PC-3 (cell line): ENCODE measurements around the gene PTBP1. TPM values are rescaled to one million over a fixed set of nuclear protein-coding genes. Genes with fewer than 3 reads are reported as not detected.

Experiments
- ATAC-seq: fragments of 200-7000 bp; cut with Tn5 transposase; 2 replicates; pipeline ENCODE4 v1.9.1; 2020; ENCODE audit warnings: mild to moderate bottlenecking, moderate library complexity
- BruUV-seq: library from RNA; stranded (reverse); fragments of 400-500 nt; replicated peaks from 2 replicates; lab custom pipeline; 2021; lab: Mats Ljungman, UMichigan
- CTCF ChIA-PET: fragments of 300-600 bp; sonication (Branson Sonifier 250); formaldehyde crosslinking; loops from one replicate; lab custom pipeline; 2022; ENCODE audit warnings: antibody characterized with exemption; lab: Charles Lee
- POLR2A ChIA-PET: fragments of 300-600 bp; sonication (Branson Sonifier 250); formaldehyde crosslinking; loops from one replicate; lab custom pipeline; 2022; ENCODE audit warnings: antibody characterized with exemption; ENCODE audit not compliant: unreplicated experiment; lab: Charles Lee
- DNase-seq: peaks from one replicate; pipeline ENCODE4 v3.0.0-alpha.2; 2015
- H2AFZ ChIP-seq: fragments of 300-600 bp; sonication (generic); 2 replicates; pipeline ENCODE4 v1.6.0; 2016; ENCODE audit warnings: antibody characterized with exemption, low read length
- H3F3A ChIP-seq: fragments of 300-600 bp; sonication (generic); one replicate; pipeline ENCODE4 v1.6.0; 2017; ENCODE audit warnings: antibody characterized with exemption, low read length, control low read depth, mild to moderate bottlenecking; ENCODE audit not compliant: unreplicated experiment
- H3K27ac ChIP-seq: fragments of 300-600 bp; sonication (generic); 2 replicates; pipeline ENCODE4 v1.5.1; 2016; ENCODE audit warnings: mild to moderate bottlenecking, low read length
- H3K27me3 ChIP-seq: fragments of 300-600 bp; sonication (generic); 2 replicates; pipeline ENCODE4 v1.6.1; 2016; ENCODE audit warnings: low read length, mixed read lengths
- H3K36me3 ChIP-seq: fragments of 300-600 bp; sonication (generic); 2 replicates; pipeline ENCODE4 v1.6.1; 2016; ENCODE audit warnings: low read depth, mixed run types, low read length, mixed read lengths
- H3K4me1 ChIP-seq: fragments of 300-600 bp; sonication (generic); 2 replicates; pipeline ENCODE4 v1.5.1; 2016; ENCODE audit warnings: low read length; ENCODE audit not compliant: insufficient read depth
- H3K4me2 ChIP-seq: fragments of 300-600 bp; sonication (generic); 2 replicates; pipeline ENCODE4 v1.6.0; 2016; ENCODE audit warnings: low read length
- H3K4me3 ChIP-seq: fragments of 300-600 bp; sonication (generic); 2 replicates; pipeline ENCODE4 v1.5.1; 2016; ENCODE audit warnings: mild to moderate bottlenecking, low read length, mixed read lengths
- H3K79me2 ChIP-seq: fragments of 300-600 bp; sonication (generic); 2 replicates; pipeline ENCODE4 v1.6.1; 2017; ENCODE audit warnings: low read length, mixed read lengths
- H3K9ac ChIP-seq: fragments of 300-600 bp; sonication (generic); 2 replicates; pipeline ENCODE4 v1.6.0; 2016; ENCODE audit warnings: mild to moderate bottlenecking, low read length
- H3K9me2 ChIP-seq: fragments of 300-600 bp; sonication (generic); replicated peaks from 2 replicates; pipeline ENCODE4 v1.6.1; 2016; ENCODE audit warnings: mixed run types, low read length, mixed read lengths
- H3K9me3 ChIP-seq: fragments of 300-600 bp; sonication (generic); 2 replicates; pipeline ENCODE4 v1.6.1; 2016; ENCODE audit warnings: low read length, mixed read lengths
- H4K20me1 ChIP-seq: fragments of 300-600 bp; sonication (generic); 2 replicates; pipeline ENCODE4 v1.6.1; 2016; ENCODE audit warnings: low read length, mixed read lengths
- EZH2 ChIP-seq: fragments of 300-600 bp; sonication (generic); IDR thresholded peaks from one replicate; pipeline ENCODE4 v1.6.1; 2017; ENCODE audit warnings: antibody characterized with exemption, mild to moderate bottlenecking, low read length; ENCODE audit not compliant: unreplicated experiment
- EZH2phosphoT487 ChIP-seq: fragments of 300-600 bp; sonication (generic); IDR thresholded peaks from 2 replicates; pipeline ENCODE4 v1.6.1; 2018; ENCODE audit warnings: mild to moderate bottlenecking, antibody characterized with exemption, low read length, borderline replicate concordance
- intact Hi-C: fragments of 100-400 bp; cut with micrococcal nuclease; formaldehyde crosslinking; loops from 2 replicates; pipeline ENCODE4 v1.9.0; 2023
- total RNA-seq: library from RNA; depleted of rRNA; stranded (reverse); fragments of >200 nt; gene quantifications from 2 replicates; pipeline ENCODE4 v1.2.3, GENCODE V29; 2014
- TF ChIP-seq, protein P1 (sequence below): fragments of 300-600 bp; sonication (generic); conservative IDR thresholded peaks from 2 replicates; pipeline ENCODE4 v1.5.1; 2017; ENCODE audit warnings: antibody characterized with exemption, low read depth, mild to moderate bottlenecking, low read length

PTBP1 gene
- total RNA-seq, 1 experiment from 2014 or later: 412 TPM

DNA sequence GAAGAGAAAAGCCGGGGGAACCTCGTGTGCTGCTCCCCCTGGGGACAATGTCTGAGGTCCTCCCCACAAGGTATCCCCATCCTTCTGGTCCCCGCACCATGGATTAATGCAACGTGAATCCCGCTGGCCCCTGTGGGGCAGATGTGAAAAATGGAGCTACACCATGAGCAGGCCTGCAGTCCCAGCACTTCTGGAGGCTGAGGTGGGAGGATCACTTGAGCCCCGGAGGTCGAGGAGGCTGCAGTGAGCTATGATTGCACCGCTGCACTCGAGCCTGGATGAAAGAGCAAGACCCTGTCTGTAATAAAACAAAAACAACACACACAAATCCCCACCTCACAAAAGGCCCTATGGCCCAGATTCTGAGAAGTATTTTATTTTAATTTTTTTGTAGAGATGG is 61.0 kb downstream of the PTBP1 start:
- Histone ChIP-seq H3K4me2 (no peak overlapping the region), H3K9ac (no peak overlapping the region), H3K9me2 (no peaks in the 10 kb centered on the region), H2AFZ (no peak overlapping the region), H3K4me3 (no peak overlapping the region), H3K27me3 (no peaks in the 10 kb centered on the region), H3K79me2 (no peaks in the 10 kb centered on the region), H3K9me3 (no peaks in the 10 kb centered on the region), H3K4me1 (no peaks in the 10 kb centered on the region), H3F3A (no peaks in the 10 kb centered on the region), H3K36me3 (no peaks in the 10 kb centered on the region), H3K27ac (no peak overlapping the region), H4K20me1 (no peaks in the 10 kb centered on the region)
- CTCF ChIA-PET: no interaction called here
- POLR2A ChIA-PET: no interaction called here
- no peak for TF ChIP-seq EZH2
- TF ChIP-seq EZH2phosphoT487: no peak
- TF ChIP-seq, protein P1, sequence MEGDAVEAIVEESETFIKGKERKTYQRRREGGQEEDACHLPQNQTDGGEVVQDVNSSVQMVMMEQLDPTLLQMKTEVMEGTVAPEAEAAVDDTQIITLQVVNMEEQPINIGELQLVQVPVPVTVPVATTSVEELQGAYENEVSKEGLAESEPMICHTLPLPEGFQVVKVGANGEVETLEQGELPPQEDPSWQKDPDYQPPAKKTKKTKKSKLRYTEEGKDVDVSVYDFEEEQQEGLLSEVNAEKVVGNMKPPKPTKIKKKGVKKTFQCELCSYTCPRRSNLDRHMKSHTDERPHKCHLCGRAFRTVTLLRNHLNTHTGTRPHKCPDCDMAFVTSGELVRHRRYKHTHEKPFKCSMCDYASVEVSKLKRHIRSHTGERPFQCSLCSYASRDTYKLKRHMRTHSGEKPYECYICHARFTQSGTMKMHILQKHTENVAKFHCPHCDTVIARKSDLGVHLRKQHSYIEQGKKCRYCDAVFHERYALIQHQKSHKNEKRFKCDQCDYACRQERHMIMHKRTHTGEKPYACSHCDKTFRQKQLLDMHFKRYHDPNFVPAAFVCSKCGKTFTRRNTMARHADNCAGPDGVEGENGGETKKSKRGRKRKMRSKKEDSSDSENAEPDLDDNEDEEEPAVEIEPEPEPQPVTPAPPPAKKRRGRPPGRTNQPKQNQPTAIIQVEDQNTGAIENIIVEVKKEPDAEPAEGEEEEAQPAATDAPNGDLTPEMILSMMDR: no peak
- ATAC-seq: no peak
- BruUV-seq: no TSS peak
- no peak for DNase-seq
- intact Hi-C loops: no loop called here

- CTCF ChIA-PET: no interaction called here
- Histone ChIP-seq H3F3A (no peaks in the 10 kb centered on the region), H2AFZ (peak within 1 kb of the TSS; percentile 63; the same call in 1 of the 2 replicates), H3K9me2 (no peaks in the 10 kb centered on the region), H3K9me3 (no peaks in the 10 kb centered on the region), H3K79me2 (no peaks in the 10 kb centered on the region), H3K27me3 (no peaks in the 10 kb centered on the region), H3K27ac (no peak within 1 kb of the TSS), H4K20me1 (no peaks in the 10 kb centered on the region), H3K36me3 (no peaks in the 10 kb centered on the region), H3K4me1 (no peaks in the 10 kb centered on the region), H3K9ac (peak within 1 kb of the TSS; percentile 35; the same call in 1 of the 2 replicates), H3K4me3 (peak within 1 kb of the TSS; percentile 69), H3K4me2 (peak within 1 kb of the TSS; percentile 73)
- ATAC-seq (no peak), DNase-seq (no peak)
- intact Hi-C loops: no loop called here
- no TSS peak for BruUV-seq
- POLR2A ChIA-PET: interaction anchor here (0.5 kb wide), 1 partner anchor 144 kb away, joined by 3 read pairs; no protein-coding TSS in a partner anchor
- no peak for TF ChIP-seq EZH2
- TF ChIP-seq, protein P1: no peak
- TF ChIP-seq EZH2phosphoT487: no peak
These were observed 61.9 kb downstream of the PTBP1 start, which contains the start of gene CFD for GRCh38 chr19:858868-859843. CFD (plus strand) TSS chr19:859664; CDS start chr19:859690, 26 bp downstream.
